GM12875 (cell line): ENCODE results near the gene HS2ST1.

ENCODE experiments used
- H3K4me3 ChIP-seq: one replicate; pipeline ENCODE4 v1.5.1; 2011; ENCODE audit warnings: low read depth, low read length, control low read depth
- TF ChIP-seq, protein P1 (sequence below): IDR thresholded peaks from 2 replicates; pipeline ENCODE4 v1.5.1; 2011; ENCODE audit warnings: low read depth, mild to moderate bottlenecking, control low read depth, inconsistent platforms, low read length, moderate library complexity, borderline replicate concordance; ENCODE audit not compliant: insufficient read depth

HS2ST1 gene

DNA sequence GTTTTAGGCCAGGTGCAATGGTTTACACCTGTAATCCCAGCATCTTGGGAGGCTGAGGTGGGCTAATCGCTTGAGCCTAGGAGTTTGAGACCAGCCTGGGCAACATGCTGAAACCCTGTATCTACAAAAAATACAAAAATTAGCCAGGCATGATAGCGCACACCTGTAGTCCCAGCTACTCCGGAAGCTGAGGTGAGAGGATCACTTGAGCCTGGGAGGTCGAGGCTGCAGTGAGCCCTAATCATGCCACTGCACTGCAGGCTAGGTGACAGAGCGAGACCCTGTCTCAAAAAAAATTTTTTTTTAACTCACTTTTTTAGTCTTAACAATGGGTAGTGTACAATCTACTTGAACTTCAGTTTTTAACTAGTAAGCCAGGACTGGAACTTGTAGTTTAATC is 137.5 kb downstream of the HS2ST1 start:
- TF ChIP-seq, protein P1, sequence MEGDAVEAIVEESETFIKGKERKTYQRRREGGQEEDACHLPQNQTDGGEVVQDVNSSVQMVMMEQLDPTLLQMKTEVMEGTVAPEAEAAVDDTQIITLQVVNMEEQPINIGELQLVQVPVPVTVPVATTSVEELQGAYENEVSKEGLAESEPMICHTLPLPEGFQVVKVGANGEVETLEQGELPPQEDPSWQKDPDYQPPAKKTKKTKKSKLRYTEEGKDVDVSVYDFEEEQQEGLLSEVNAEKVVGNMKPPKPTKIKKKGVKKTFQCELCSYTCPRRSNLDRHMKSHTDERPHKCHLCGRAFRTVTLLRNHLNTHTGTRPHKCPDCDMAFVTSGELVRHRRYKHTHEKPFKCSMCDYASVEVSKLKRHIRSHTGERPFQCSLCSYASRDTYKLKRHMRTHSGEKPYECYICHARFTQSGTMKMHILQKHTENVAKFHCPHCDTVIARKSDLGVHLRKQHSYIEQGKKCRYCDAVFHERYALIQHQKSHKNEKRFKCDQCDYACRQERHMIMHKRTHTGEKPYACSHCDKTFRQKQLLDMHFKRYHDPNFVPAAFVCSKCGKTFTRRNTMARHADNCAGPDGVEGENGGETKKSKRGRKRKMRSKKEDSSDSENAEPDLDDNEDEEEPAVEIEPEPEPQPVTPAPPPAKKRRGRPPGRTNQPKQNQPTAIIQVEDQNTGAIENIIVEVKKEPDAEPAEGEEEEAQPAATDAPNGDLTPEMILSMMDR: no peak
- H3K4me3 ChIP-seq: no peak overlapping the region

GRCh38 chr1:87052400-87052799 is 138.0 kb downstream of the HS2ST1 start:
- no peak overlapping the region for H3K4me3 ChIP-seq

DNA sequence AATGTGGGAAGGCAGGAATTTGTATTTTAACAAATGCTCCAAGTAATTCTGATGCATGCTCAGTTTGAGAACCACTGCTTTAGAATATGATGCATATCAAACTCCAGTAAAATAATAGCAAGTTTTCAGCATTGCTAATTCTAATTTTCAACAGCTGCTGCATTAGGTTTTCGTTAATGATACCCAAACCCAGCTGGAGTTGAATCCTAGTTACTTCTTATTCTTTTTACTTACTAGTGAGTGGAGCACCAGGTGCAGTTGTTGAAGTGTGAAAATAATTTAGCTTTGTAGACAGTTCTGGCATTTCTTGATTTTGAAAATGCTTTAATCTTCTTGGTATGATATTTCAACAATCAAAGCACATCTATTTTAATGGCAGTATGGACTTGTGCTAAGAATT is 138.5 kb downstream of the HS2ST1 start:
- no peak overlapping the region for H3K4me3 ChIP-seq
- TF ChIP-seq, protein P1: no peak

More at GRCh38 chr1:87052400-87052799, 138.0 kb downstream of the HS2ST1 start:
- TF ChIP-seq, protein P1: no peak

GRCh38 chr1:87053446-87053845 is 139.0 kb downstream of the HS2ST1 start:
- TF ChIP-seq, protein P1: no peak
- H3K4me3 ChIP-seq: no peak overlapping the region

GRCh38 chr1:87056974-87057373 is 142.5 kb downstream of the HS2ST1 start:
- TF ChIP-seq, protein P1: no peak
- no peak overlapping the region for H3K4me3 ChIP-seq

DNA sequence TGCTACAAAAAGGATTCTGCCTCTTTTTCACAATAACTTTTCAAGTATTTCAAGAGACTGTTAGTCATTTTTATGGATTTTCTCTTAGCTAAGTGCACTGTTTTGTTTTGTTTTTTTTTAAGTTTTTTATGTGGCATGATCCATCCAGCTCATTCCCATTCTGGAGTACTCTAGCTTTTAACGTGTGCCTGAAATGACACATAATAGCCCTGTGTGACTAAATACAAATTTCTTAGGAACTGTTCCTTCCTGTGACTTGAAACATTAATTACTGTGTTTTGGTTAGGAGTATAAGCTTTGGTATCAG is 143.9 kb downstream of the HS2ST1 start:
- TF ChIP-seq, protein P1: no peak
- no peak overlapping the region for H3K4me3 ChIP-seq

GRCh38 chr1:87061742-87062156 is 147.3 kb downstream of the HS2ST1 start:
- no peak overlapping the region for H3K4me3 ChIP-seq
- TF ChIP-seq, protein P1: no peak
